Natural killer cell (primary cell): ENCODE measurements around the gene NRCAM. TPM values are rescaled to one million over a fixed set of nuclear protein-coding genes. Genes with fewer than 3 reads are reported as not detected.

Experiments
- ATAC-seq, 3 donors: fragments of 150-1000 bp in 2 of 3; fragments of 200-7000 bp in 1 of 3; cut with Tn5 transposase; 1 replicate in 1 of 3; 2 replicates in 2 of 3; pipeline ENCODE4 v1.10.0; 2021; ENCODE audit warnings: mild to moderate bottlenecking in 2 of 3, moderate library complexity in 2 of 3
- DNase-seq, 2 donors: peaks; one replicate each; pipeline versions ENCODE4 v3.0.0 to v3.0.0-alpha.2; 2013 to 2021; ENCODE audit warnings: mixed read lengths in 1 of 2
- H3K27ac ChIP-seq: one replicate; pipeline ENCODE4 v1.5.1; 2013; ENCODE audit warnings: mild to moderate bottlenecking, low read length
- H3K27me3 ChIP-seq: one replicate; pipeline ENCODE4 v1.6.1; 2013; ENCODE audit warnings: low read length; ENCODE audit not compliant: control insufficient read depth, insufficient read depth
- H3K36me3 ChIP-seq: one replicate; pipeline ENCODE4 v1.6.1; 2013; ENCODE audit warnings: low read length; ENCODE audit not compliant: control insufficient read depth, insufficient read depth
- H3K4me1 ChIP-seq: one replicate; pipeline ENCODE4 v1.6.1; 2013; ENCODE audit warnings: low read length; ENCODE audit not compliant: control insufficient read depth, insufficient read depth
- H3K4me3 ChIP-seq: one replicate; pipeline ENCODE4 v1.5.1; 2013; ENCODE audit warnings: low read length
- H3K9me3 ChIP-seq: one replicate; pipeline ENCODE4 v1.6.1; 2013; ENCODE audit warnings: low read length; ENCODE audit not compliant: control insufficient read depth, insufficient read depth
- H3K27ac Mint-ChIP-seq, 2 donors: one replicate each; pipeline ENCODE4 v1.8.0; 2022; ENCODE audit warnings: mild to moderate bottlenecking in 2 of 2, mixed read lengths in 2 of 2, moderate library complexity in 1 of 2
- H3K27me3 Mint-ChIP-seq, 2 donors: one replicate each; pipeline ENCODE4 v1.8.0; 2022; ENCODE audit warnings: low read depth in 2 of 2, mixed read lengths in 2 of 2
- H3K36me3 Mint-ChIP-seq: one replicate; pipeline ENCODE4 v1.8.0; 2022; ENCODE audit warnings: mixed read lengths
- H3K4me1 Mint-ChIP-seq, 2 donors: one replicate each; pipeline ENCODE4 v1.8.0; 2022; ENCODE audit warnings: mixed read lengths in 2 of 2
- H3K4me3 Mint-ChIP-seq: one replicate; pipeline ENCODE4 v1.8.0; 2022; ENCODE audit warnings: mild to moderate bottlenecking, moderate library complexity, mixed read lengths
- H3K9me3 Mint-ChIP-seq, 2 donors: one replicate each; pipeline ENCODE4 v1.8.0; 2022; ENCODE audit warnings: mixed read lengths in 2 of 2
- CTCF ChIP-seq: fragments of 200-600 bp; IDR thresholded peaks from one replicate; pipeline ENCODE4 v1.8.0; 2022; ENCODE audit warnings: antibody characterized with exemption
- whole genome bisulfite sequencing: methylation state at CpG from one replicate; pipeline ENCODE4 v1.1.7; 2013; ENCODE audit warnings: missing lambda C conversion rate; ENCODE audit not compliant: insufficient coverage; 5-methylcytosine and 5-hydroxymethylcytosine counted together
- intact Hi-C: fragments of 100-400 bp; cut with micrococcal nuclease; formaldehyde crosslinking; loops from one replicate; pipeline ENCODE4 v1.14.2; 2022
- total RNA-seq, 4 donors: library from RNA; stranded (reverse); fragments of 120-200 nt in 1 of 4; gene quantifications; one replicate each; pipeline versions ENCODE4 v1.2.3 to v1.2.4, GENCODE V29; 2013 to 2022

The NRCAM gene
- total RNA-seq, 3 donors from 2014 or later (not counting 1 experiment from before 2014, with no cell fraction given): 0.27 to 0.95 (median 0.52) TPM

- WGBS: 89% methylated on average over 3 of the region's 3 CpGs
- intact Hi-C loops: no loop called here
Observed at GRCh38 chr7:108303332-108303731, 152.9 kb downstream of the NRCAM start.

GRCh38 chr7:108301387-108301786, 154.8 kb downstream of the NRCAM start:
- WGBS: 95% methylated on average over 2 of the region's 2 CpGs
- no peaks in the 10 kb centered on the region for H3K4me1 Mint-ChIP-seq
- H3K4me3 Mint-ChIP-seq: no peak overlapping the region
- no peak overlapping the region for H3K27ac Mint-ChIP-seq
- Histone ChIP-seq H3K4me1 (no peaks in the 10 kb centered on the region), H3K36me3 (no peaks in the 10 kb centered on the region), H3K27ac (no peak overlapping the region), H3K9me3 (no peaks in the 10 kb centered on the region), H3K4me3 (no peak overlapping the region), H3K27me3 (no peaks in the 10 kb centered on the region)
- no peaks in the 10 kb centered on the region for H3K27me3 Mint-ChIP-seq
- no peaks in the 10 kb centered on the region for H3K36me3 Mint-ChIP-seq
- intact Hi-C loops: no loop called here
- H3K9me3 Mint-ChIP-seq: peaks cover 2 to 4% of the 10 kb centered on the region in 2 donors
- ATAC-seq: no peak
- no peak for DNase-seq
- no peak for TF ChIP-seq CTCF

More at GRCh38 chr7:108303332-108303731, 152.9 kb downstream of the NRCAM start:
- H3K4me1 Mint-ChIP-seq: no peaks in the 10 kb centered on the region
- H3K36me3 Mint-ChIP-seq: no peaks in the 10 kb centered on the region
- H3K27me3 Mint-ChIP-seq: no peaks in the 10 kb centered on the region
- no peak overlapping the region for H3K4me3 Mint-ChIP-seq
- Histone ChIP-seq H3K36me3 (no peaks in the 10 kb centered on the region), H3K4me3 (no peak overlapping the region), H3K4me1 (no peaks in the 10 kb centered on the region), H3K9me3 (no peaks in the 10 kb centered on the region), H3K27me3 (no peaks in the 10 kb centered on the region), H3K27ac (no peak overlapping the region)
- ATAC-seq (no peak), DNase-seq (no peak)
- H3K27ac Mint-ChIP-seq: no peak overlapping the region
- H3K9me3 Mint-ChIP-seq: peaks cover 2 to 4% of the 10 kb centered on the region in 2 donors
- no peak for TF ChIP-seq CTCF

GRCh38 chr7:108299251-108299973, 156.8 kb downstream of the NRCAM start:
- intact Hi-C loops: no loop called here
- H3K27ac Mint-ChIP-seq: no peak overlapping the region
- no peak overlapping the region for H3K4me3 Mint-ChIP-seq
- 90% methylated on average over 7 of the region's 8 CpGs for WGBS
- ATAC-seq (no peak), DNase-seq (no peak)
- H3K27me3 ChIP-seq: no peaks in the 10 kb centered on the region
- no peaks in the 10 kb centered on the region for H3K27me3 Mint-ChIP-seq
- H3K4me1 Mint-ChIP-seq: no peaks in the 10 kb centered on the region
- TF ChIP-seq CTCF: no peak
- no peaks in the 10 kb centered on the region for H3K36me3 Mint-ChIP-seq
- H3K9me3 Mint-ChIP-seq: peaks cover 0 to 2% of the 10 kb centered on the region in 2 donors
- H3K9me3 ChIP-seq: no peaks in the 10 kb centered on the region
- no peaks in the 10 kb centered on the region for H3K4me1 ChIP-seq
- H3K36me3 ChIP-seq: no peaks in the 10 kb centered on the region
- no peak overlapping the region for H3K4me3 ChIP-seq
- H3K27ac ChIP-seq: no peak overlapping the region

GRCh38 chr7:108296911-108297310, 159.3 kb downstream of the NRCAM start:
- no peaks in the 10 kb centered on the region for H3K36me3 Mint-ChIP-seq
- no peak overlapping the region for H3K27ac ChIP-seq
- peaks cover 0 to 2% of the 10 kb centered on the region in 2 donors for H3K9me3 Mint-ChIP-seq
- 94% methylated on average over 3 of the region's 3 CpGs for WGBS
- no peaks in the 10 kb centered on the region for H3K9me3 ChIP-seq
- ATAC-seq (no peak), DNase-seq (no peak)
- no peaks in the 10 kb centered on the region for H3K36me3 ChIP-seq
- no peaks in the 10 kb centered on the region for H3K27me3 ChIP-seq
- H3K27me3 Mint-ChIP-seq: no peaks in the 10 kb centered on the region
- H3K4me1 ChIP-seq: no peaks in the 10 kb centered on the region
- no peak overlapping the region for H3K4me3 Mint-ChIP-seq
- intact Hi-C loops: no loop called here
- H3K4me1 Mint-ChIP-seq: no peaks in the 10 kb centered on the region
- no peak overlapping the region for H3K27ac Mint-ChIP-seq
- no peak for TF ChIP-seq CTCF
- H3K4me3 ChIP-seq: no peak overlapping the region
